DND-41 (cell line): ENCODE measurements around the gene PCP2.

Experiments
- ATAC-seq: fragments of 200-7000 bp; cut with Tn5 transposase; 3 replicates; pipeline ENCODE4 v1.9.1; 2021; ENCODE audit warnings: low read depth; ENCODE audit not compliant: insufficient read depth
- DNase-seq: peaks from one replicate; pipeline ENCODE4 v3.0.0-alpha.2; 2020
- H2AFZ ChIP-seq: 2 replicates; pipeline ENCODE4 v1.6.0; 2012; ENCODE audit warnings: low read depth, low read length
- H3K27ac ChIP-seq: 2 replicates; pipeline ENCODE4 v1.5.1; 2012; ENCODE audit warnings: low read length, inconsistent platforms
- H3K27me3 ChIP-seq: fragments of 200-600 bp; sonication (generic); 2 replicates; pipeline ENCODE4 v1.6.0; 2012; ENCODE audit warnings: low read length, mild to moderate bottlenecking, inconsistent platforms; ENCODE audit not compliant: insufficient read depth, poor library complexity
- H3K36me3 ChIP-seq: 2 replicates; pipeline ENCODE4 v1.5.1; 2012; ENCODE audit warnings: low read length, inconsistent platforms; ENCODE audit not compliant: insufficient read depth
- H3K4me1 ChIP-seq: 2 replicates; pipeline ENCODE4 v1.5.1; 2012; ENCODE audit warnings: mild to moderate bottlenecking, low read length; ENCODE audit not compliant: insufficient read depth
- H3K4me2 ChIP-seq: 2 replicates; pipeline ENCODE4 v1.6.0; 2012; ENCODE audit warnings: mild to moderate bottlenecking, moderate library complexity, low read length, inconsistent platforms; ENCODE audit not compliant: insufficient read depth
- H3K4me3 ChIP-seq, 2 experiments: fragments of 200-600 bp in 1 of 2; shearing (Covaris generic) in 1 of 2; 2 replicates each; pipeline ENCODE4 v1.5.1; 2012 to 2016; ENCODE audit warnings: inconsistent platforms in 2 of 2, low read length in 2 of 2, mild to moderate bottlenecking in 2 of 2, low read depth in 1 of 2, moderate library complexity in 1 of 2
- H3K79me2 ChIP-seq: 2 replicates; pipeline ENCODE4 v1.6.0; 2012; ENCODE audit warnings: low read length, inconsistent platforms; ENCODE audit not compliant: insufficient read depth
- H3K9ac ChIP-seq: 2 replicates; pipeline ENCODE4 v1.6.0; 2012; ENCODE audit warnings: low read depth, mild to moderate bottlenecking, inconsistent platforms, low read length, moderate library complexity
- H3K9me3 ChIP-seq: 2 replicates; pipeline ENCODE4 v1.5.1; 2012; ENCODE audit warnings: low read length, moderate library complexity, mild to moderate bottlenecking, inconsistent platforms; ENCODE audit not compliant: insufficient read depth, severe bottlenecking
- H4K20me1 ChIP-seq: 2 replicates; pipeline ENCODE4 v1.6.0; 2012; ENCODE audit warnings: low read length; ENCODE audit not compliant: insufficient read depth
- EZH2 ChIP-seq: IDR thresholded peaks from 3 replicates; pipeline ENCODE4 v1.6.1; 2012; ENCODE audit warnings: borderline replicate concordance, low read depth, mild to moderate bottlenecking, moderate library complexity, low read length, inconsistent platforms; ENCODE audit not compliant: severe bottlenecking
- TF ChIP-seq, protein P1 (sequence below): IDR thresholded peaks from 2 replicates; pipeline ENCODE4 v1.5.1; 2012; ENCODE audit warnings: borderline replicate concordance, low read length, moderate library complexity, mild to moderate bottlenecking; ENCODE audit not compliant: poor library complexity, severe bottlenecking; ENCODE audit errors: extremely low read depth

PCP2 gene

DNA sequence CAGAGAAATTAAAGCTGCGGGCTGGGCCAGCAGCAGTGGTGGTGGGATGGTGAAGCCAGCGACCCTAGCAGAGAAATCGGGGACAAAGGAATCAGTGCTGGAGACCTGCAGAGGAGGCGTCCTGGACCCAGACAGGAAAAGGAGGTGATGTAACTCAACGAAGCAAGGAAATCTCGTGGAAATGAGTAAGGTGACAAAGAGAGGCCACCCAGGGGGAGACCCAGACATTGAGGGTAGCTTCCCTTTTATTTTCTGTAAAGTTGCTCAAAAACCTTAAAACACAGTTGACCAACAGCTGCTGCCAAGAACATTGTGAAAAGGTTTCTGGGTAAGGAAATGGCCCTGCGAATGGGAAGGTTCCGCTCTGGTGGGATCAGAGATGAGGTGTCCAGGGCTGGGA is 22.1 kb upstream of the PCP2 start:
- H3K9me3 ChIP-seq = no peaks in the 10 kb centered on the region
- H3K9ac ChIP-seq = no peak overlapping the region
- H3K4me1 ChIP-seq = peaks cover 21% of the 10 kb centered on the region
- no peaks in the 10 kb centered on the region for H4K20me1 ChIP-seq
- H3K79me2 ChIP-seq = no peaks in the 10 kb centered on the region
- TF ChIP-seq EZH2 = no peak
- TF ChIP-seq, protein P1, sequence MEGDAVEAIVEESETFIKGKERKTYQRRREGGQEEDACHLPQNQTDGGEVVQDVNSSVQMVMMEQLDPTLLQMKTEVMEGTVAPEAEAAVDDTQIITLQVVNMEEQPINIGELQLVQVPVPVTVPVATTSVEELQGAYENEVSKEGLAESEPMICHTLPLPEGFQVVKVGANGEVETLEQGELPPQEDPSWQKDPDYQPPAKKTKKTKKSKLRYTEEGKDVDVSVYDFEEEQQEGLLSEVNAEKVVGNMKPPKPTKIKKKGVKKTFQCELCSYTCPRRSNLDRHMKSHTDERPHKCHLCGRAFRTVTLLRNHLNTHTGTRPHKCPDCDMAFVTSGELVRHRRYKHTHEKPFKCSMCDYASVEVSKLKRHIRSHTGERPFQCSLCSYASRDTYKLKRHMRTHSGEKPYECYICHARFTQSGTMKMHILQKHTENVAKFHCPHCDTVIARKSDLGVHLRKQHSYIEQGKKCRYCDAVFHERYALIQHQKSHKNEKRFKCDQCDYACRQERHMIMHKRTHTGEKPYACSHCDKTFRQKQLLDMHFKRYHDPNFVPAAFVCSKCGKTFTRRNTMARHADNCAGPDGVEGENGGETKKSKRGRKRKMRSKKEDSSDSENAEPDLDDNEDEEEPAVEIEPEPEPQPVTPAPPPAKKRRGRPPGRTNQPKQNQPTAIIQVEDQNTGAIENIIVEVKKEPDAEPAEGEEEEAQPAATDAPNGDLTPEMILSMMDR = no peak
- no peak overlapping the region for H2AFZ ChIP-seq
- H3K4me2 ChIP-seq = no peak overlapping the region
- DNase-seq = no peak
- H3K36me3 ChIP-seq = no peaks in the 10 kb centered on the region
- H3K27me3 ChIP-seq = no peaks in the 10 kb centered on the region
- no peak overlapping the region for H3K27ac ChIP-seq
- H3K4me3 ChIP-seq = no peak overlapping the region
- no peak for ATAC-seq

- H3K79me2 ChIP-seq = no peaks in the 10 kb centered on the region
- no peak overlapping the region for H3K9ac ChIP-seq
- H3K4me3 ChIP-seq = no peak overlapping the region
- DNase-seq (no peak), ATAC-seq (no peak)
- H2AFZ ChIP-seq = no peak overlapping the region
- no peaks in the 10 kb centered on the region for H4K20me1 ChIP-seq
- H3K36me3 ChIP-seq = no peaks in the 10 kb centered on the region
- H3K4me1 ChIP-seq = peaks cover 21% of the 10 kb centered on the region
- no peak overlapping the region for H3K4me2 ChIP-seq
- no peaks in the 10 kb centered on the region for H3K27me3 ChIP-seq
- no peaks in the 10 kb centered on the region for H3K9me3 ChIP-seq
- no peak for TF ChIP-seq EZH2
- TF ChIP-seq, protein P1 = no peak
- no peak overlapping the region for H3K27ac ChIP-seq
Observed at GRCh38 chr19:7654401-7654800, 20.9 kb upstream of the PCP2 start.

DNA sequence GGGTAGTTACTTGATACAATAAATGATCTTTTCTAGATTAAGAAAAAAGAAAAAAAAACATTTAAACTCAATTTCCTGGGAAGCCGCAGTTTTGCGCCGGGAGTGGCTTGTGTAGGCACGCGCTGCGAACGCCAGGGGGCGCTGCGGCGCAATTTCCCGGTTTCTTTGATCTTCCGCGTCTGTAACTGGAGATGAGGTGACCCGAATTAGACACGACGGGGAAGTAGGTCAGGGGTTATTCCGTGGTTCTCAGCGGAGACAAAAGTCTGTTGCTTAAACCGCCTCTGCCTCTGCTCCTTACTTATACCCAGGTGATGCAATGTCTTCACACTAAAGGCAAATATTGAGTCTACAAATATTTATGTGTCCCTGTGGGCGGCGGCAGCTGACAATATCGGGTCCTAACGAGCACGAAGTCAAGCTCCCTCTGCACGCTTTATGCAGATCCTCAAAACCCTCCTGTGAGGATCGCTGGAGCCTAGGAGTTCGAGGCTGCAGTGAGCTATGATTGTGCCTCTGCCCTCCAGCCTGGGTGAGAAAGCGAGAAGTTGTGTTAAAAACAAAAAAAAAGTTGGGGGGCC is 18.6 kb upstream of the PCP2 start:
- peak; percentile 96 for ATAC-seq
- no peaks in the 10 kb centered on the region for H3K9me3 ChIP-seq
- H3K9ac ChIP-seq = peak overlapping the region; percentile 42
- peak; percentile 89 for DNase-seq
- H3K79me2 ChIP-seq = no peaks in the 10 kb centered on the region
- peak overlapping the region in 1 of 2 experiments; percentile 37; a peak in 2 of 4 replicates for H3K4me3 ChIP-seq
- peaks cover 5% of the 10 kb centered on the region for H3K4me1 ChIP-seq
- no peaks in the 10 kb centered on the region for H4K20me1 ChIP-seq
- no peaks in the 10 kb centered on the region for H3K36me3 ChIP-seq
- TF ChIP-seq, protein P1 = peak; percentile 97
- TF ChIP-seq EZH2 = no peak
- no peaks in the 10 kb centered on the region for H3K27me3 ChIP-seq
- H3K27ac ChIP-seq = peak overlapping the region; percentile 58
- peak overlapping the region; percentile 63 for H3K4me2 ChIP-seq
- peak overlapping the region; percentile 77 for H2AFZ ChIP-seq

DNA sequence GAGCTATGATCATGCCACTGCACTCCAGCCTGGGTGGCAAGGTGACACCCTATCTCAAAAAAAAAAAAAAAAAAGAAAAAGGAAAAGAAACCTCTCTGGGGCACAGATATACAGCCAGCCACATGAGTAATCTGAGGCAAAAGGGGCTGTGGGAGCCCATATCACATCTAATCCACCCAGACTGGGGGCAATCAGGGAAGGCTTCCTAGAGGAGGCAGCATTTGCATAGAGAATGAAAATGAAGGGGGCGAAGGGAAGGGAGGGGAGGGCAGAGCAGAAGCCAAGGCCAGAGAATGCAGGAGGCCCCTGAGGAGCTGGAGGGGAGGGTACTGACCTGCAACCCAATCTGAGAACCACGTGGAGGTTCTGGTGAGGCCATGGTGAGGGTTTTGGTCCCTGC is 16.6 kb upstream of the PCP2 start:
- DNase-seq = no peak
- no peaks in the 10 kb centered on the region for H4K20me1 ChIP-seq
- H2AFZ ChIP-seq = no peak overlapping the region
- no peak for ATAC-seq
- H3K27me3 ChIP-seq = no peaks in the 10 kb centered on the region
- no peak overlapping the region for H3K4me2 ChIP-seq
- H3K4me1 ChIP-seq = peaks cover 5% of the 10 kb centered on the region
- no peak overlapping the region for H3K27ac ChIP-seq
- no peaks in the 10 kb centered on the region for H3K79me2 ChIP-seq
- TF ChIP-seq, protein P1 = no peak
- TF ChIP-seq EZH2 = no peak
- no peak overlapping the region for H3K9ac ChIP-seq
- no peak overlapping the region for H3K4me3 ChIP-seq
- H3K36me3 ChIP-seq = no peaks in the 10 kb centered on the region
- H3K9me3 ChIP-seq = no peaks in the 10 kb centered on the region
